Loucy (cell line): Measurements from ENCODE around the gene CDCA8.

Source experiments
- H2AFZ ChIP-seq: fragments of 200-600 bp; sonication (generic); 2 replicates; pipeline ENCODE4 v1.6.0; 2016; ENCODE audit warnings: antibody characterized with exemption, mild to moderate bottlenecking, low read length, moderate library complexity
- H3F3A ChIP-seq: fragments of 200-600 bp; 2 replicates; pipeline ENCODE4 v1.6.0; 2016; ENCODE audit warnings: antibody characterized with exemption, low read depth, mild to moderate bottlenecking
- H3K27me3 ChIP-seq: fragments of 200-600 bp; sonication (generic); 2 replicates; pipeline ENCODE4 v1.6.1; 2014; ENCODE audit warnings: low read length, mild to moderate bottlenecking; ENCODE audit not compliant: insufficient read depth, poor library complexity, severe bottlenecking
- H3K36me3 ChIP-seq: fragments of 200-600 bp; sonication (generic); 2 replicates; pipeline ENCODE4 v1.6.1; 2016; ENCODE audit warnings: low read length; ENCODE audit not compliant: insufficient read depth
- H3K4me1 ChIP-seq: fragments of 200-600 bp; sonication (generic); 2 replicates; pipeline ENCODE4 v1.5.1; 2014; ENCODE audit warnings: low read length, mild to moderate bottlenecking; ENCODE audit not compliant: insufficient read depth, poor library complexity, severe bottlenecking
- H3K4me2 ChIP-seq: fragments of 200-600 bp; sonication (generic); 2 replicates; pipeline ENCODE4 v1.6.0; 2014; ENCODE audit warnings: antibody characterized with exemption, low read length, low read depth, mild to moderate bottlenecking; ENCODE audit not compliant: poor library complexity, severe bottlenecking
- H3K4me3 ChIP-seq: fragments of 200-600 bp; sonication (generic); 2 replicates; pipeline ENCODE4 v1.5.1; 2014; ENCODE audit warnings: low read length, mild to moderate bottlenecking, mixed read lengths; ENCODE audit not compliant: poor library complexity, severe bottlenecking
- H3K79me2 ChIP-seq: fragments of 200-600 bp; sonication (generic); 2 replicates; pipeline ENCODE4 v1.6.1; 2014; ENCODE audit warnings: low read length; ENCODE audit not compliant: insufficient read depth
- H3K9ac ChIP-seq: fragments of 200-600 bp; sonication (generic); 2 replicates; pipeline ENCODE4 v1.6.0; 2014; ENCODE audit warnings: mild to moderate bottlenecking, low read depth, low read length, moderate library complexity; ENCODE audit not compliant: poor library complexity, severe bottlenecking
- H3K9me2 ChIP-seq: fragments of 200-600 bp; sonication (generic); replicated peaks from 2 replicates; pipeline ENCODE4 v1.6.1; 2016; ENCODE audit warnings: low read depth, low read length, mixed read lengths
- H3K9me3 ChIP-seq: fragments of 200-600 bp; sonication (generic); 2 replicates; pipeline ENCODE4 v1.6.1; 2014; ENCODE audit warnings: mild to moderate bottlenecking, antibody characterized with exemption, low read length, low read depth; ENCODE audit not compliant: insufficient read depth
- H4K20me1 ChIP-seq: fragments of 200-600 bp; sonication (generic); 2 replicates; pipeline ENCODE4 v1.6.0; 2014; ENCODE audit warnings: antibody characterized with exemption, low read length, mild to moderate bottlenecking; ENCODE audit not compliant: insufficient read depth, poor library complexity, severe bottlenecking
- EZH2phosphoT487 ChIP-seq: fragments of 200-600 bp; IDR thresholded peaks from 2 replicates; pipeline ENCODE4 v1.6.1; 2018; ENCODE audit warnings: antibody characterized with exemption, mild to moderate bottlenecking, moderate library complexity, borderline replicate concordance
- TF ChIP-seq, protein P1 (sequence below): fragments of 200-600 bp; sonication (generic); conservative IDR thresholded peaks from 2 replicates; pipeline ENCODE4 v1.5.1; 2014; ENCODE audit warnings: mild to moderate bottlenecking, antibody characterized with exemption, low read length

CDCA8 gene

DNA sequence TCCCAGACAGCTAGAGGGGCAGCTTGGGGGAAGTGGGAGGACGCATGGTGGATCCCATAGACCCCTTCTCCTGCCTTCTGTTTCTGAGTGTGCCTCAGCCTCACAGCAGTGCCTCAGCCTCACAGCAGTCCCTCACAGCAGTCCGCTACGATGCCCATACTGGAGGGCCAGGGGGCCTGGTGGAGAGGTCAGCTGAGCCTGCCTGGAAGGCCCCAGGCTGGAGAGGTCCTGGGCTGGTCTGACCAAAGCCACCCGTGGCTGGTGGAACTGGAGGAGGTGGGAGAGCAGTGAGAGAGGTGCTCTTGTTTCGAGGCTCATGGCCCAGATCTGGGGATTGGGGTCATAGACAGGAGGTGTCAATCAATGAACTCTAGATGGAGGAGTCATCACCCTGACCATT lies 41.6 kb upstream of the CDCA8 start:
- Histone ChIP-seq H2AFZ (no peak overlapping the region), H3K9me3 (no peaks in the 10 kb centered on the region), H3K9me2 (no peaks in the 10 kb centered on the region), H3K4me1 (no peaks in the 10 kb centered on the region), H3K79me2 (no peaks in the 10 kb centered on the region), H3K4me3 (no peak overlapping the region), H3K27me3 (no peaks in the 10 kb centered on the region), H3K4me2 (no peak overlapping the region), H4K20me1 (no peaks in the 10 kb centered on the region), H3K36me3 (no peaks in the 10 kb centered on the region), H3F3A (no peaks in the 10 kb centered on the region), H3K9ac (no peak overlapping the region)
- no peak for TF ChIP-seq EZH2phosphoT487
- TF ChIP-seq, protein P1, sequence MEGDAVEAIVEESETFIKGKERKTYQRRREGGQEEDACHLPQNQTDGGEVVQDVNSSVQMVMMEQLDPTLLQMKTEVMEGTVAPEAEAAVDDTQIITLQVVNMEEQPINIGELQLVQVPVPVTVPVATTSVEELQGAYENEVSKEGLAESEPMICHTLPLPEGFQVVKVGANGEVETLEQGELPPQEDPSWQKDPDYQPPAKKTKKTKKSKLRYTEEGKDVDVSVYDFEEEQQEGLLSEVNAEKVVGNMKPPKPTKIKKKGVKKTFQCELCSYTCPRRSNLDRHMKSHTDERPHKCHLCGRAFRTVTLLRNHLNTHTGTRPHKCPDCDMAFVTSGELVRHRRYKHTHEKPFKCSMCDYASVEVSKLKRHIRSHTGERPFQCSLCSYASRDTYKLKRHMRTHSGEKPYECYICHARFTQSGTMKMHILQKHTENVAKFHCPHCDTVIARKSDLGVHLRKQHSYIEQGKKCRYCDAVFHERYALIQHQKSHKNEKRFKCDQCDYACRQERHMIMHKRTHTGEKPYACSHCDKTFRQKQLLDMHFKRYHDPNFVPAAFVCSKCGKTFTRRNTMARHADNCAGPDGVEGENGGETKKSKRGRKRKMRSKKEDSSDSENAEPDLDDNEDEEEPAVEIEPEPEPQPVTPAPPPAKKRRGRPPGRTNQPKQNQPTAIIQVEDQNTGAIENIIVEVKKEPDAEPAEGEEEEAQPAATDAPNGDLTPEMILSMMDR: no peak

DNA sequence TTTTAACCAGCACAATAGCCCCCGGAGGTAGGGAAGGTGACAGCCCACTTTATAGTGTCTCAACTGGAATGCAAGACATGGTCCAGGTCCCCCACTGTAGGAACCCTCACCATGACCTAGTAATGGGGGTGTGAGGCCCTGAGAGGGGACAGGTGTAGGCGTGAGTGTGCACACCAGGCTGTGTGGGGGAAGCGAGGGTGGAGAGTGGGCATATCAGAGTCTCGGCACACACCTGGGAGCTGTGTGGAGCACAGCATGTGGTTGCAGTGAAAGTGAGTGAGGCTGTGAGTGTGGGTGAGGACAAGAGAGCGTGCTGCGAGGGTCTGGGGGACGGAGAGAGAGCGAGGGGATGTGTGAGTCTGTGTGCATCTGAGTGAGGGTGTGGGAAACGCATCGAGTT lies 40.5 kb upstream of the CDCA8 start:
- Histone ChIP-seq H3K27me3 (no peaks in the 10 kb centered on the region), H4K20me1 (no peaks in the 10 kb centered on the region), H3K9me2 (no peaks in the 10 kb centered on the region), H3K9ac (no peak overlapping the region), H3K4me1 (no peaks in the 10 kb centered on the region), H3K79me2 (no peaks in the 10 kb centered on the region), H3K4me3 (no peak overlapping the region), H3K36me3 (no peaks in the 10 kb centered on the region), H3K9me3 (no peaks in the 10 kb centered on the region), H3K4me2 (no peak overlapping the region), H2AFZ (no peak overlapping the region), H3F3A (no peaks in the 10 kb centered on the region)
- TF ChIP-seq, protein P1: no peak
- TF ChIP-seq EZH2phosphoT487: no peak

DNA sequence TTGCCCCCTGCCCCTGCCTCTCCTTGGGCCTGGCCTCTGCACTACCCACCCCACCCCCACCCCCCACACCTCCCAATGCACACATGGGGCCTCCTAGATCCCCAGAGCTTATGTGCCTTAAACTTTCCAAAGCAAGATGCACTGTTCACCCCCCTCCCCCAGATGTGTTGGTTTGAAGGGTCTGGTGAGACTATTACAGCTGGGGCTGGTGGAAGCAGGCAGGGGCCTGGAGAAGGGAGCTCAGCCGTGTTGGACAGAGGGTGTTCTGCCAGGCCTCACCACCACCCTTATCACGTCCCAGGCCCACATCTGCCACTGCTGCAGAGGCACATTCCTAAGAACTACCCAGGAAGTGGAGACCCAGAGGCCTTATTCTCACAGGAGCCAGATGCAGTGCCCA lies 39.3 kb upstream of the CDCA8 start:
- Histone ChIP-seq H3K4me1 (no peaks in the 10 kb centered on the region), H3K79me2 (no peaks in the 10 kb centered on the region), H3K9me2 (no peaks in the 10 kb centered on the region), H3K27me3 (no peaks in the 10 kb centered on the region), H3K4me2 (no peak overlapping the region), H3K36me3 (no peaks in the 10 kb centered on the region), H4K20me1 (no peaks in the 10 kb centered on the region), H3K9me3 (no peaks in the 10 kb centered on the region), H3K4me3 (no peak overlapping the region), H3F3A (no peaks in the 10 kb centered on the region), H3K9ac (no peak overlapping the region), H2AFZ (no peak overlapping the region)
- TF ChIP-seq EZH2phosphoT487: no peak
- TF ChIP-seq, protein P1: no peak
